GM20000 (cell line): Measurements from ENCODE around the gene PITHD1.
A peak's percentile ranks its signal among the peaks of the same experiment; 100 is the strongest.
"Not testable (repeated sequence)": the region's sequence is repeated elsewhere in the genome, so short reads cannot be mapped to it uniquely, and the experiment has no call there.

Source experiments
- DNase-seq: peaks from one replicate; pipeline ENCODE4 v3.0.0; 2012; ENCODE audit warnings: low spot score
- CTCF ChIP-seq: IDR thresholded peaks from 2 replicates; pipeline ENCODE4 v1.5.1; 2012; ENCODE audit warnings: mild to moderate bottlenecking, control low read depth; ENCODE audit errors: extremely low read depth, missing control alignments

PITHD1 gene

GRCh38 chr1:23801876-23802275 lies 23.7 kb downstream of the PITHD1 start:
- TF ChIP-seq CTCF = no peak
- DNase-seq = no peak

- DNase-seq = not testable (repeated sequence)
Observed at GRCh38 chr1:23802809-23803342, 24.7 kb downstream of the PITHD1 start.

DNA sequence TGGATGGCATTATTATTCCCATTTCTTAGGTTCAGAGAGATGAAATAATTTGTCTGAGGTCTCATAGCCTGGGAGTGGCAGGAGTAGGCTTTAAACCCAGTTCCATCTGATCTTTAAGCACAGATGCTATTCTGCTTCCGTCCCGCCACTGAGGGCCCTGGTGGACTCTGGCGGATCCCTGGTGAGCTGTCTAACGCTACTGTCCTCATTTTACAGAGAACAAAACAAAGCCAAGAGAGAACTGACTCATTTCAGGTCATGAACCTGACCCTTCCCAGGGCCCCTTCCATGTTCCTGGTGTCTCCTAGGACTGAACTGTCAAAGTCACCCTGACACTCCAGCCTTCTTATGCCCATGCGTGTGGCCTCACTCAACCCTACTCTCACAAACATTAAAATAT lies 25.5 kb downstream of the PITHD1 start:
- DNase-seq = no peak
- TF ChIP-seq CTCF = no peak

- DNase-seq = no peak
Observed at GRCh38 chr1:23804183-23804835, 26.1 kb downstream of the PITHD1 start.

DNA sequence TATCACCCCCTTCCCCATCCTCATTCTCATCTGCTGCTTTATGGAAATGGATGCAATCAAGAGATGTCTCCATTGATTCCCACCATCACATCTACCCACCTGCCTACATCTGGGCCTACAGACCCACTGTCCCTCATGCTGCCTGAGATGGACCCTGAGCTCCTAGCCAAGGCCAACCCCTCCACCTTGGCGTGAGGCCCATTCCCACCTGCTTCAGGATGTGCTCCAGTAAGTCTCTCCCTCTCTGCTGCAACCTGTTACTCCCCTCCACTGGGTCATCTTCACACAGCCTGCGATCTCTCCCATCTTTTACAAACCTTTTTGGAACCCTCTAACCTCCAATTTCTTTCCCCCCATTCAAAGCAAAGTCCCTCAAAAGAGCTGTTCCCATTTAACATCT lies 26.8 kb downstream of the PITHD1 start:
- TF ChIP-seq CTCF = no peak
- DNase-seq = no peak

More at GRCh38 chr1:23804183-23804835, 26.1 kb downstream of the PITHD1 start:
- TF ChIP-seq CTCF = no peak

DNA sequence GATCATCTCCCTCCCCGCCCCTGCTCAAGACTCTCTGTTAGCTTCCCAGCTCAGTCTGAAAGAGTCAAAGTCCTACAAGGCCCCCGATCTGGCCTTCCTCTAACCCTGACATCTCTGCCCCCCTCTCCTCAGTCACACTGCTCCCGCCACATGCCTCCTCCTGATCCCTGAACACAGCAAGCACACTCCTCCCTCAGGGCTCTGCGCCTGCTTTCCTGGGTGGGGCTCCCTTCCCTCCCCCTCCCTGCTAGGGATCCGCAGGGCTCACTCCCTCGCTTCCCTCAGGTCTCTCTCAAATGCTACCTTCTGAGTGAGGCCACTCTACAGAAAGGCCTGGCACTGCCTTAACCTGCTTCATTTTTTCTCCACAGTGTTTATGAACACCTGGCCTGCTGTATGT lies 28.1 kb downstream of the PITHD1 start:
- TF ChIP-seq CTCF = no peak
- no peak for DNase-seq

DNA sequence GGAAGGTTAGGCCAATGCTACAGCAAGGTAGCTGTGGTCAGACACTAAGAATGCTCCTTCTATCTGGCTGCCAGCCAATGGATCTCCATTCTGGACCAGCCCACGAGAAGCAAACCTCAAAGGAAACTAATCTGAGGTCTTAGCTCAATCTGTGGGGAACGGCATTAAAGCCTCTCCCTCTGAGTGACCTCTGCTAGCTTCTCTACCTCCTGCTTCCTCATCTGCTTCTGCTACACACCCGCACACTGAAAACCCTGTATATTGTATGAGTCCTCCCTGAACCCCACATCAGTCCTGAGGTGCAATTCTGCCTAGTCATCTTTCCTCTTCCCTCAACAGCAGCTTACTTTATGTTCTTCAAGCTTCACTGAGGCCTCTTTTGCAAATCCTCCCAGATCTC lies 29.2 kb downstream of the PITHD1 start:
- no peak for TF ChIP-seq CTCF

DNA sequence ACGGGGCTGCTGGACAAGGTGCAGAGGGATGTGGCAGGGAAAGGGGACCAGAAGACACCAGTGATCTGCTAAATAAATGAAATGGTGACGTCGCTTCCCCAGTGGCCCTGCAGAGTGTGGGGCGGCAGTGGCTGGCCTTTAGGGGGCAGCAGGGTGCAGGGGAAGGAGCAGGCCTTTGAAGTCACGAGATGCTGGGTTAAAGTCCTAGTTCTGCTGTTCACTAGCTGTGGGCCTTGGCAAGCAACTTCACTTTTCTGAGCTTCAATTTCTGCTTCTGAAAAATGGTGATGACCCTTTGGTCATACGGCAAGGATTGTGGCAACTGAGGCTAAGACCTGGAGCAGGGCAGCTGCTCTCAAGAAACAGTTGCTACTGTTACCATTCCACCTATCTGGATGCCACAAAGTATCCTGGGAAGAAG lies 31.5 kb downstream of the PITHD1 start:
- TF ChIP-seq CTCF = peak; percentile 96
- DNase-seq = peak; percentile 85

More for the DNA sequence above, 29.2 kb downstream of the PITHD1 start:
- no peak for DNase-seq
